Activated CD8-positive, alpha-beta memory T cell treated with anti-CD3 and anti-CD28 coated beads, Interleukin-2, amount 10 ng/mL, durations not matched to agents 7 days and 5 days (primary cell): Measurements from ENCODE around the gene CST8. TPM values are rescaled to one million over a fixed set of nuclear protein-coding genes. Genes with fewer than 3 reads are reported as not detected.

Experiments
- ATAC-seq: fragments of 150-1000 bp; cut with Tn5 transposase; one replicate; pipeline ENCODE4 v1.10.0; 2021; ENCODE audit warnings: moderate library complexity
- CTCF ChIA-PET: fragments of 350-600 bp; sonication (Branson Sonifier 250); formaldehyde crosslinking; loops from one replicate; lab custom pipeline; 2021; ENCODE audit warnings: antibody characterized with exemption; lab: Charles Lee
- DNase-seq: peaks from one replicate; pipeline ENCODE4 v3.0.0-alpha.2; 2020
- H3K27ac Mint-ChIP-seq: one replicate; pipeline ENCODE4 v1.8.0; 2021; ENCODE audit warnings: mild to moderate bottlenecking, mixed read lengths
- H3K27me3 Mint-ChIP-seq: one replicate; pipeline ENCODE4 v1.8.0; 2021; ENCODE audit warnings: mixed read lengths
- H3K36me3 Mint-ChIP-seq: one replicate; pipeline ENCODE4 v1.8.0; 2021; ENCODE audit warnings: mild to moderate bottlenecking, mixed read lengths
- H3K4me1 Mint-ChIP-seq: one replicate; pipeline ENCODE4 v1.8.0; 2021; ENCODE audit warnings: mixed read lengths
- H3K4me3 Mint-ChIP-seq: one replicate; pipeline ENCODE4 v1.8.0; 2021; ENCODE audit warnings: mild to moderate bottlenecking, moderate library complexity, mixed read lengths
- H3K9me3 Mint-ChIP-seq: one replicate; pipeline ENCODE4 v1.8.0; 2022; ENCODE audit warnings: low read depth, mixed read lengths
- total RNA-seq, 2 experiments: library from RNA; stranded (reverse); gene quantifications; one replicate each; pipeline ENCODE4 v1.2.3, GENCODE V29; 2021

The CST8 gene
- total RNA-seq, 2 experiments from 2014 or later: not detected

- Mint-ChIP-seq H3K4me3 (no peak overlapping the region), H3K27ac (no peak overlapping the region), H3K36me3 (no peaks in the 10 kb centered on the region), H3K4me1 (no peaks in the 10 kb centered on the region), H3K27me3 (peaks cover 6% of the 10 kb centered on the region), H3K9me3 (no peaks in the 10 kb centered on the region)
- ATAC-seq (no peak), DNase-seq (no peak)
- CTCF ChIA-PET: no interaction called here
These were observed 6.8 kb upstream of the CST8 start for GRCh38 chr20:23484081-23484480.

- ATAC-seq: no peak
- no peak overlapping the region for H3K4me3 Mint-ChIP-seq
- H3K36me3 Mint-ChIP-seq: no peaks in the 10 kb centered on the region
- H3K27ac Mint-ChIP-seq: no peak overlapping the region
- CTCF ChIA-PET: no interaction called here
- no peak for DNase-seq
- no peaks in the 10 kb centered on the region for H3K27me3 Mint-ChIP-seq
- H3K9me3 Mint-ChIP-seq: no peaks in the 10 kb centered on the region
- no peaks in the 10 kb centered on the region for H3K4me1 Mint-ChIP-seq
These were observed 2.4 kb upstream of the CST8 start for GRCh38 chr20:23488470-23488869.

- Mint-ChIP-seq H3K4me3 (no peak overlapping the region), H3K36me3 (no peaks in the 10 kb centered on the region), H3K27me3 (no peaks in the 10 kb centered on the region), H3K9me3 (no peaks in the 10 kb centered on the region), H3K27ac (no peak overlapping the region), H3K4me1 (no peaks in the 10 kb centered on the region)
- CTCF ChIA-PET: no interaction called here
- no peak for DNase-seq
- ATAC-seq: no peak
These were observed 1.9 kb upstream of the CST8 start for GRCh38 chr20:23488996-23489395.

- Mint-ChIP-seq H3K27me3 (no peaks in the 10 kb centered on the region), H3K9me3 (no peaks in the 10 kb centered on the region), H3K4me3 (no peak overlapping the region), H3K4me1 (no peaks in the 10 kb centered on the region), H3K27ac (no peak overlapping the region), H3K36me3 (no peaks in the 10 kb centered on the region)
- DNase-seq (no peak), ATAC-seq (no peak)
- CTCF ChIA-PET: no interaction called here
These were observed 1.4 kb downstream of the CST8 start for GRCh38 chr20:23492292-23492691.

- CTCF ChIA-PET: no interaction called here
- H3K27me3 Mint-ChIP-seq: no peaks in the 10 kb centered on the region
- no peaks in the 10 kb centered on the region for H3K9me3 Mint-ChIP-seq
- ATAC-seq (no peak), DNase-seq (no peak)
- H3K36me3 Mint-ChIP-seq: no peaks in the 10 kb centered on the region
- H3K4me1 Mint-ChIP-seq: peaks cover 4% of the 10 kb centered on the region
- H3K27ac Mint-ChIP-seq: no peak overlapping the region
- H3K4me3 Mint-ChIP-seq: no peak overlapping the region
These were observed 2.4 kb downstream of the CST8 start for GRCh38 chr20:23493172-23493772.

GRCh38 chr20:23497536-23497935 is 6.6 kb downstream of the CST8 start:
- Mint-ChIP-seq H3K4me1 (peaks cover 4% of the 10 kb centered on the region), H3K4me3 (no peak overlapping the region), H3K36me3 (no peaks in the 10 kb centered on the region), H3K27ac (no peak overlapping the region), H3K9me3 (no peaks in the 10 kb centered on the region), H3K27me3 (no peaks in the 10 kb centered on the region)
- CTCF ChIA-PET: no interaction called here
- no peak for DNase-seq
- ATAC-seq: no peak

GRCh38 chr20:23501926-23502325 is 11.0 kb downstream of the CST8 start:
- ATAC-seq (no peak), DNase-seq (no peak)
- Mint-ChIP-seq H3K27me3 (peaks cover 5% of the 10 kb centered on the region), H3K27ac (no peak overlapping the region), H3K4me1 (peaks cover 4% of the 10 kb centered on the region), H3K36me3 (no peaks in the 10 kb centered on the region), H3K4me3 (no peak overlapping the region), H3K9me3 (no peaks in the 10 kb centered on the region)
- CTCF ChIA-PET: no interaction called here

GRCh38 chr20:23503649-23504048 is 12.7 kb downstream of the CST8 start:
- no peaks in the 10 kb centered on the region for H3K36me3 Mint-ChIP-seq
- DNase-seq (no peak), ATAC-seq (no peak)
- H3K9me3 Mint-ChIP-seq: no peaks in the 10 kb centered on the region
- CTCF ChIA-PET: no interaction called here
- no peak overlapping the region for H3K27ac Mint-ChIP-seq
- no peaks in the 10 kb centered on the region for H3K4me1 Mint-ChIP-seq
- peaks cover 5% of the 10 kb centered on the region for H3K27me3 Mint-ChIP-seq
- no peak overlapping the region for H3K4me3 Mint-ChIP-seq

GRCh38 chr20:23507346-23507745 is 16.4 kb downstream of the CST8 start:
- no peak for DNase-seq
- Mint-ChIP-seq H3K27me3 (peaks cover 5% of the 10 kb centered on the region), H3K27ac (no peak overlapping the region), H3K36me3 (no peaks in the 10 kb centered on the region), H3K4me3 (no peak overlapping the region), H3K4me1 (no peaks in the 10 kb centered on the region), H3K9me3 (no peaks in the 10 kb centered on the region)
- CTCF ChIA-PET: no interaction called here
- no peak for ATAC-seq

GRCh38 chr20:23508449-23509229 is 17.7 kb downstream of the CST8 start:
- no peaks in the 10 kb centered on the region for H3K4me1 Mint-ChIP-seq
- no peak overlapping the region for H3K27ac Mint-ChIP-seq
- no peak for ATAC-seq
- CTCF ChIA-PET: no interaction called here
- no peak overlapping the region for H3K4me3 Mint-ChIP-seq
- H3K27me3 Mint-ChIP-seq: peaks cover 1% of the 10 kb centered on the region
- no peaks in the 10 kb centered on the region for H3K36me3 Mint-ChIP-seq
- no peak for DNase-seq
- no peaks in the 10 kb centered on the region for H3K9me3 Mint-ChIP-seq

- CTCF ChIA-PET: no interaction called here
- DNase-seq (no peak), ATAC-seq (no peak)
- Mint-ChIP-seq H3K27me3 (no peaks in the 10 kb centered on the region), H3K9me3 (no peaks in the 10 kb centered on the region), H3K27ac (no peak overlapping the region), H3K4me3 (no peak overlapping the region), H3K4me1 (no peaks in the 10 kb centered on the region), H3K36me3 (no peaks in the 10 kb centered on the region)
These were observed 18.5 kb downstream of the CST8 start for GRCh38 chr20:23509247-23509913.

GRCh38 chr20:23510000-23510590 is 19.2 kb downstream of the CST8 start:
- H3K27ac Mint-ChIP-seq: no peak overlapping the region
- CTCF ChIA-PET: no interaction called here
- DNase-seq (no peak), ATAC-seq (no peak)
- H3K36me3 Mint-ChIP-seq: no peaks in the 10 kb centered on the region
- H3K27me3 Mint-ChIP-seq: no peaks in the 10 kb centered on the region
- no peaks in the 10 kb centered on the region for H3K4me1 Mint-ChIP-seq
- H3K9me3 Mint-ChIP-seq: no peaks in the 10 kb centered on the region
- no peak overlapping the region for H3K4me3 Mint-ChIP-seq

GRCh38 chr20:23513164-23513563 is 22.2 kb downstream of the CST8 start:
- CTCF ChIA-PET: no interaction called here
- H3K27me3 Mint-ChIP-seq: no peaks in the 10 kb centered on the region
- ATAC-seq (no peak), DNase-seq (no peak)
- H3K36me3 Mint-ChIP-seq: no peaks in the 10 kb centered on the region
- H3K4me3 Mint-ChIP-seq: no peak overlapping the region
- H3K4me1 Mint-ChIP-seq: no peaks in the 10 kb centered on the region
- no peaks in the 10 kb centered on the region for H3K9me3 Mint-ChIP-seq
- H3K27ac Mint-ChIP-seq: no peak overlapping the region

- no peaks in the 10 kb centered on the region for H3K4me1 Mint-ChIP-seq
- no peak for DNase-seq
- CTCF ChIA-PET: no interaction called here
- ATAC-seq: no peak
- H3K4me3 Mint-ChIP-seq: no peak overlapping the region
- H3K9me3 Mint-ChIP-seq: no peaks in the 10 kb centered on the region
- H3K27me3 Mint-ChIP-seq: no peaks in the 10 kb centered on the region
- H3K36me3 Mint-ChIP-seq: no peaks in the 10 kb centered on the region
- H3K27ac Mint-ChIP-seq: no peak overlapping the region
These were observed 23.9 kb downstream of the CST8 start for GRCh38 chr20:23514848-23515247.
